GM18505 (cell line): ENCODE measurements around the gene C1QL1.

Experiments used
- ATAC-seq: cut with Tn5 transposase; IDR thresholded peaks from one replicate; pipeline ENCODE4 v1.9.1; 2021; ENCODE audit not compliant: unreplicated experiment
- POLR2A ChIP-seq: IDR thresholded peaks from 4 replicates; pipeline ENCODE4 v1.6.1; 2011; ENCODE audit warnings: borderline replicate concordance; ENCODE audit not compliant: insufficient read depth, insufficient read length; ENCODE audit errors: extremely low read depth

Gene C1QL1

DNA sequence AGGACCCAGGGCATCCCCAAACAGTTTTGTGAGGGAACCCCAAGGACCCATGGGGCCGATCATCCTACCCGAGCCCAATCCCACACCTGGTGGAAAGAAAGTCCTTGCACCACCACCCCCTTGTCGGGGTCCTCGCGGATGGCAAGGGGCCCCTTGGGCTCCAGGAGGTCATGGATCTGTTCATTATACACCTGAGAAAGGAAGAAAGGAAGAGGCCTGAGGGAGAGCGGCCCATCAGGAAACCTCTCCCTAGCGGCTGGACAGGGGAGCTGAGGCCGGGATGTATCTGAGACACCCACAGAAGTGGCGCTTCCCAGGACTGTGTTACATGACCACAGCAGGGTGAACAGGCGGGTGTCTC, 33.4 kb downstream of the C1QL1 start:
- no peak for TF ChIP-seq POLR2A
- ATAC-seq, result no peak

DNA sequence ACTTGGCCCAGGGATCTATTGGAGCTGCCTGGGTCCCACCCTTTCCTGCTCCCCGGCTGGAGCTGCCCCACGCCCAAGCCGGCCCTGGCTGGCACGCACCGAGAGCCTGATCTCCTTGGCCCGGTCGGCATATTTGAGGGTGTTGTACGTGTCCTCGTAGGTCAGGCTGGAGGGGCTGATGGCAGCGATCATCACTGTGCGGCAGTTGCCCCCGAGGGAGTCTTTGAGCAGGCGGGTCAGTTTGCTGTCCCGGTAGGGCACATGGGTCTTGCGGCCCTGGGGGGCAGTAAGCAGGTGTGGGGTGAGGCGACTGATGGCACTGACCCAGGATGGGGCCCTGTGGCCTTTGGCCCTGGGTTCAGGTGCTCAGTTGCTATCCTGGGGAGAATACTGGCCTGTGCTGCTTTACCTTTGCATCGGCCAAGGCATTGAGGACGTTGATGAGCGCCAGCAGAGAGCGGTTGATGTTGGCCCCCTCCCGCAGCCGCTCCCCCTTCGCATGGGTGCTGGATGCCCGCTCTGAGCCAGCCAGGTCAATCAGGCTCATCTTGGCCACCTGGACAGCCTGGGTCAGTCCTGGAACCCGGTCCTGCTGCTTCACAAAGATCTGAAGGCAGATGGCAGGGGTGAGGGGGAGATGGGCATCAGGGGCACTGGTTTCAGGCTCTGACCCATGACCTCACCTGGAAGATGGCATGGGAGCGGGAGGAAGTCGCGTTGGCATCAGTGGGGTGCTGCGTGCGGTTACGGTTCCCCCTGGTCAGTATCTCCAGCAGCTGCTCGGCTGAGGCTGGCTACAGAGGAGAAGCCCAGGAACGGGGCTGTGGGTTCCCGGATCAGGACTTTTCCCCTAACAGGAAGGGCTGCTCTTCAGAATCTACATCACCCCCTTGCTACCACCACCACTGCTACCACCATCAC, 34.0 kb downstream of the C1QL1 start:
- no peak for TF ChIP-seq POLR2A
- ATAC-seq, result no peak

DNA sequence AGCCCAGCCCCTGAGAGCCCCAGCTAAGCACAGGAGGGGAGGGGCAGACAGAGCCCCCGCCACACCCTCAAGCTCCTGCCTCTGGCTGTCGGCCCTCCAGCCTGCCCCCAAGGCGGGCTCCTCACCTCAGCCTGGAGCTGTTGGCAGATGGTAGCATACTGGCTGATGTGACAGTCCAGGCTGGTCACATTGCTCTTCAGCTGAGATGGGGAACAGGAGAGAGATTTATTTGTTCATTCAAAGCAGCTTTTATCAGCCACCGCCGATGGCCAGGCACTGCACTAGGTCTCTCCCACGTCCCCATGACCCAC, 35.4 kb downstream of the C1QL1 start:
- ATAC-seq, result no peak
- no peak for TF ChIP-seq POLR2A

DNA sequence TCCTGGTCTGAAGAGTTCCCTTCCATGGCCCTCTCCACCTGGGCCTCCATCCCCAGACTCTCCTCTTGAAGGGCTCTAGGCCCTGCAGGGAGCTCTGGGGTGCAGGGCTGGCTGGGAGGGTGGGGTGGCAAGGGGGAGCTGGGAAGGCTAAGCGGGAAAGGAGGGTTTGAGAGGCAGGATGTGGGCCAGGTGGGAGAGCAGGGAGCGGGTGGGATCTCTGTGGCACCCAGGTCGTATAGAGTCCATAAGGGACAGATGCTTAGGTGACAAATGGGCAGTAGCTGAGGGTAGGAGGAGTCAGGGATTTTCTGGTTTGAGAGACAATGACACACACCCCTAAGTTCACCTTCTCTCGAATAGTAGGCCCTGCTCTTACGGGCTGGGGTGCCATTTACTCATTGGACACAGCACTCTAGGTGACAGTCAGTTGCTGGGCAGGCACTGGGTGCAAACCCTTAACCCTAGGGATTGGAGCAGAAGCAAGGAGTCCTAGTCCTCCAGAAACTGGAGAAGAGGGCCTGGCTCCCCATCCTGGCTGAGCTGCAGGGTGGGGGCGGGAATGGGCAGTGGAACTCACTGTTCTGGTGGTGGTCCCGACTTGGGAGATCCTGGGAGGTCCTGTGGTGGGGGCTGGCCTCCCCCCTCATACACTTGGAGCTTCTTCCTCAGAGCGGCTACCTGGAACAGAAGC, 35.9 kb downstream of the C1QL1 start:
- ATAC-seq, result no peak
- no peak for TF ChIP-seq POLR2A

DNA sequence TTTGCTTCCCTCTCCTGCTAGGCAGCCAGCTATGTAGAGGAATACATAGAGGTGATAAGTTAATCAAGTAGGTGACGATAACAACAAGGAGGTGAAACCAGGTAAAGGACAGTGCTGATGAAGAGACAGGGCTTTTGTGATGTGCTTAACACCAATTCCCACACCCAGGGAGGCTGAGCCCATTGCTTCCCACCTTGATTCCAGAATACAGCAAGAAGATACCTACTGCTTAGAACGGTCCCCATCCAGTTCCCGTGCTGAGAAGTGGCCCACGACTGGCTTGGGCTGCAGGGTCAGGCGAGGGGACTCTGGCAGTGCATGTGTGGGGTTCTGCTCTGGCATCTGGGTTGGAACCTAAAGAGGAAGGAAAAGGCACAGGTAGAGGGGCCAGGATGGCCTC, 36.7 kb downstream of the C1QL1 start:
- no peak for ATAC-seq
- no peak for TF ChIP-seq POLR2A

DNA sequence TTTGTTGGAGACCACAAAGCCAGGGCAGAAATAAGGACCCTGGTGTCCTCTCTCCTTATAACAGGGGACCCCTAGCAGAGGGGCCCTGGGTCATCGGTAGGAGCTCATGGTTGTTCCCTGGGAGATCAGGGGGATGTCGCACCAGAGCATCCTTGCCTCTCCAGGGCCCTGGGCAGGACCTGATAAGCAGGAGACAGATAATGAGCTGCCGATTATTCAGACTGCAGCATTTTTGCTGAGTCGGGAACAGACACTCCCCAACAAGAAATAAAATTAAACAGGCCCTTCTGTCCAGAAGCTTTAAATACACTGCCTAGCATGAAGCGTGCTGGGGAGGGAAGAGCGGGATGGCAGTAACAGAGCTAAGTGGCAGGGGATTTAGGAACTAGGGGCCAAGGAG, 37.4 kb downstream of the C1QL1 start:
- ATAC-seq, result no peak
- TF ChIP-seq POLR2A, result no peak

DNA sequence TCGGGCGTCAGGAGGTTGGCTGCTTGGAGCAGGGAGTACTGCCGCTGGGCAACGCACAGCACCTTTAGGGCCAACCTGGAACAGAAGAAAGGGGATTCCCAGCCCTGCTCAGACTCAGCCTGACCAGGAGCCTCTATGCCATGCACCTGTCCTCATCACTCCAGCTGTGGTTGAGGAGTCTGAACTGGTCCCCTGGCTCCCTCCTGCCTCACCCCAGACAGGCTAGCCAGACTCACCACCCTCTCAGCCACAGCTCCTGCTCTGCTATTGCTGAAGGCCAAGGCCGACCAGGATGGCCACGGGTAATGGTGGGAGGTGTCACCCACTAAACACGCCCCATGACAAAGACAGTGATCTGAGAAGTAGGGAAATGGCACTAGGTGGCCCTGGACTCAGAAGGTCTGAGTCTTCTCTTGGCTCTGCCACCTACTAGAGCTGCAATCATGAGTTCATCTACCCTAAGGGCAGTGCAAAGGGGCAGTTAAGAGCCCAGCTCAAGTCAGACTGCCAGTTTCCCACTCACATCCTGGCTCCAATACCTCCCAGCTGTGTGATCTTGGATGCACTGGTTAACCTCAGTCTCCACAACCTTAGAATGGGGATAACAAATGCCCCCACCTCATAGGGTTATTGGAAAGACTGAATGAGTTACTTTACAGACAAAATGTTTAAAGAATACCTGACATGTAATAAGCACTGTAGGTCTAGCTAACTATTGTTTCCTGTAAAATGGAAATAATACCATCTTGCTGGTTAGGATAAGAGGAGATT, 39.0 kb downstream of the C1QL1 start:
- no peak for ATAC-seq
- no peak for TF ChIP-seq POLR2A

DNA sequence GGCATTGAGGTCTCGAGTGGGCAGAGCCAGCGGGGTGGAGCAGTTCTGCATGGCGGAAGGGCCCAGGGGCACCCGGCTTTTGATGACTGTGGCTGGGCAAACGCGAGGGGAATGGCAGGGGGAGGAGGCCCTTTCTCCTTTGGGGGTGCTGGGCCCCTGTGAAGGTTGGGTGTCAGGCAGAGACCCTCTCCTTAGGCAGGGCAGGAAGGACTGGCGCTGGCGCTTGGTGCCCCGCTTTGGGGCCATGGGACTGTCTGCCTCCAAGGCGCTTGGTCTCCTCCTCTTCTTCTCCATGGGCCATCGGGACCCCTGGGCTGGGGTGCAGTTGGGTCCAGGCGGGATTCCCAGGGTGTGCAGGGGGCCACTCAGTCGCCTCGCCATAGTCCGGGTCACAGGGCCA, 40.0 kb downstream of the C1QL1 start:
- ATAC-seq, result no peak
- TF ChIP-seq POLR2A, result no peak

DNA sequence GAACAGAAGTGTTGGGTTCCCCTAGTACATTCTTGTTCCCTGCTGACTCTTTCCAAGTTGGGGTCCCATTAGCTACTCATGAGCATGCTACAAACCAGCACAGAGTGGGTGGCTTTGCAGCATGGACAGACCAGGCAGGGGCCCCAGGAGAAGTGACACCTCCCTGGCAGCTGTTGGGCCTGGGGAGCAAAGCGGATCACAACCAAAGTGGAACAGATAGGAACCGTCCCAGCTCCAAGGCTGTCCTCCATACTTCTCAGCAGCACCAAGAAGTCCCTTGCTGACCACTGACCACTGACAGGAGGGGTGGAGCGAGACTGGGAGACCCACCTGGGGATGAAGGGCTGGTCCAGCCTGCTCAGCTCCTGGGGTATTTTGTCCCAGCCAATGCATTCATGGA, 40.4 kb downstream of the C1QL1 start:
- no peak for ATAC-seq
- no peak for TF ChIP-seq POLR2A

DNA sequence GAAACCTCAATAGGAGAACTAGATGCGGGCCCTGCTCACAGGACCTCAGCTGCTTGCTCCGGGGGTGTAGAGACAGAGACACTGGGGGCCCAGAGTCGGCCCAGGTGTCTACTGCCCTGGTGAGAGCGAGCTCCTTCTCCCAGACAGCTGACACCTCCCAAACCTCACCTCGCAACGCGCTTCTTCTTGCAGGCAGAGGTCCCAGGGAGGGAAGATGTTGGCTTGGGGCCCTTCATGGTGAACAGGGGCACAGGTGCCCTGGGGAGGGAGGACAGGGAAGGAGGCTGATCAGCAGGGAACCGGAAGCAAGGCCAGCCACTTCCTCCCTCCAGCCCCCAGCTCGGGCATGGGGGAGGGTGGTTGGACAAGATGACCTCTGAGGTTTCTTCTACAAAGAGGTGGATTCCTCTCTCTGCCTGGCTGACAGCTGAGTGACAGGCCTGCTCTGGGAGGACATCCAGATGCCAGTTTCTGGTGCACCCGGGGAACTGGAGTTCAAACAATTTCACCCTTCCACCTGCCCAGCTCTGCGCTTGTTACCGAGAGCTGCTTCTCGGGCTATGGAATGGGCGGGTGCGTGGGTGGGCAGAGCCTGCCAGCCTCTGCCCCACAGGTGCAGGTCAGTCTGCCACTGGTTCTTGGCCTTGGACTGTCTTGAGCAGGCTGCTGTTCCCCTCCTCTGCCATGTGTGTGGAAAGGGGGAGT, 41.1 kb downstream of the C1QL1 start:
- ATAC-seq, result no peak
- TF ChIP-seq POLR2A, result no peak

DNA sequence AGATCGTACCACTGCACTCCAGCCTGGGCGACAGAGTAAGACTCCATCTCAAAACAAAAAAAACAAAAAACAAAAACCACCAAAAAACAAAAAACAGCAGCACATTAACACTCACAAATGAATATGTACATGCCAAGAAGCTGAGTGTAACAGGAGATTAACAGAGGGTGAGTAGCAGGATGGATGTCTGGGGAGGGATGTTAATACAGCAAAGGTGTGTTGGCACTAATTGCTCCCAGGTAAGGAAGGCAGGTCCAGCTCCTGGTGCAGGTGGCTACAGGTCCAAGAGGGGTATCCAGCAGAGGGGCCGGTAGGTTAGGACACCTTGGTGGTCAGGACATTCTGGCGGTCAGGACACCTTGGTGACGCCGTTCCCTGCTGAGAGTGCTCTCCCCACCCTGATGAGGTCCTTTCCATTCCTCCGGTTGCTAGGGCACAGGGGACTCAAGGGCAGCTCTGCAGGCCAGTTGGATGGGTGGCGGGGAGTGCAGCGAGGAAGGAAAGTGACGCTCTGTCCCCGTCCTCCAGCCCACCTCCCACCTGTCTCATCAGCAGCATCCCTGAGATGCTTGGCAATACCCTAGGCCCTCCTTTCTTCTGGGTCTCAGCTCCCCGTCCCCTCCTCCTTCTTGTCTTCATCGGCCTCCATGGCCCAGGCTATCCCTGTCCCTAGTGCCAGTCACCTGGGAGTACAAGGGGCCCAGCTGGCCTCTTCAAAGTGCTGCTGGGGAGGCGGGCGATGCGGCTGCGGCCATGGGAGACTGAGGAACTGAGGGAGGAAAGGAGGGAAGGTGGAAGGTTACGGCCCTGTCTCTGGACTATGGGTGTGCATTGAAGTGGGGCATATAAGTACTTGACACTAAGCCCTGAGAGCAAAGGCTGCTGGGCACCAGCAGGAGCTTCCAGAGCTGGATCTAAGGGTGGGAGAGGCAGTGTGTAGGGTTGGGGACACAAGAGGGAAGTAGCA, 42.1 kb downstream of the C1QL1 start:
- no peak for TF ChIP-seq POLR2A
- no peak for ATAC-seq

DNA sequence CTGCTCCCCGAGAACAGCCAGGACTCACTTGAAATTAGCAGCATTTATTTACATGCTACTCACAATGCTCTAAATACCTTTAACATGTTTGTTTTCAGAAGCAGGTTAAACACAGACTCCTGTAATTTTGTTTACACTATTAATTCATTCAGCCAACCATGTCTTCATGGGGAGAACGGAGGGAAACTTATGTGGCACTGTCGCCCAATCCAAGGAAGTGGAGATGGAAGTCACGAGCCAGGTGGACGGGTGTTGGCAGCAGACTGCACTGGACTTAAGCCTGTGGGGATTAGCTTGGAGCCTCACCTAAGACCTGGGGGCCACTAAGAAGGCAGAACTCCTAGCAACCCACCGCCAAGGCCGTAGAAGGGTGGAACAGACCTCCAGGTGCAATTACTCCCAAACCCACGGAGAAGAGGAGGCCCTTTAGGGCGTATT, 44.0 kb downstream of the C1QL1 start:
- ATAC-seq, result no peak
- TF ChIP-seq POLR2A, result no peak
